HG02885 (cell line): ENCODE results near the gene CMSS1.
"Not testable (repeated sequence)": the region's sequence is repeated elsewhere in the genome, so short reads cannot be mapped to it uniquely, and the experiment has no call there.

Experiments used
- ATAC-seq: cut with Tn5 transposase; IDR thresholded peaks from one replicate; pipeline ENCODE4 v1.9.1; 2021; ENCODE audit warnings: mild to moderate bottlenecking; ENCODE audit not compliant: unreplicated experiment, poor library complexity

CMSS1 gene

DNA sequence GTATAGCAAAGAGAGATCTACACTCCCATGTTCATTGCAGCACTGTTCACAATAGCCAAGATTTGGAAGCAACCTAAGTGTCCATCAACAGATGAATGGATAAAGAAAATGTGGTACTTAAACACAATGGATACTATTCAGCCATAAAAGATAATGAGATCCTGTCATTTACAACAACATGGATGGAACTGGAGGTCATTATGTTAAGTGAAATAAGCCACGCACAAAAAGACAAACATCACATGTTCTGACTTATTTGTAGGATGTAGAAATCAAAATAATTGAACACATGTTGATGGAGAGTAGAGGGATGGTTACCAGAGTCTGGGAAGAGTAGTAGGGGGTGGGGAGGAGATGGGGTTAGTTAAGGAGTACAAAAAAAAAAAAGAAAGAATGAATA, 278.6 kb downstream of the CMSS1 start:
- not testable (repeated sequence) for ATAC-seq

DNA sequence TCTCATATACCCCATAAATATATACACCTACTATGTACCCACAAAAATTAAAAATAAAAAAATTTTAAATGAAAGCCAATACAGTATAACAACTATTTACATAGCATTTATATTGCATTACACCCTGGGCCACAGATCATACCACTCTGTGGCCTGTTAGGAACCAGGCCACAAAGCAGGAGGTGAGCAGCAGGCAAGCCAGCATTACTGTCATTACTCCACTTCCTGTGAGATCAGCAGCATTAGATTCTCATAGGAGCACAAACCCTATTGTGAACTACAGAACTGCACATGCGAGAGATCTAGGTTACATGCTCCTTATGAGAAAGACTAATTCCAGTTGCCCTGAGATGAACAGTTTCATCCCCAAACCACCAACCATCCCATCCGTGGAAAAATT, 279.2 kb downstream of the CMSS1 start:
- no peak for ATAC-seq

DNA sequence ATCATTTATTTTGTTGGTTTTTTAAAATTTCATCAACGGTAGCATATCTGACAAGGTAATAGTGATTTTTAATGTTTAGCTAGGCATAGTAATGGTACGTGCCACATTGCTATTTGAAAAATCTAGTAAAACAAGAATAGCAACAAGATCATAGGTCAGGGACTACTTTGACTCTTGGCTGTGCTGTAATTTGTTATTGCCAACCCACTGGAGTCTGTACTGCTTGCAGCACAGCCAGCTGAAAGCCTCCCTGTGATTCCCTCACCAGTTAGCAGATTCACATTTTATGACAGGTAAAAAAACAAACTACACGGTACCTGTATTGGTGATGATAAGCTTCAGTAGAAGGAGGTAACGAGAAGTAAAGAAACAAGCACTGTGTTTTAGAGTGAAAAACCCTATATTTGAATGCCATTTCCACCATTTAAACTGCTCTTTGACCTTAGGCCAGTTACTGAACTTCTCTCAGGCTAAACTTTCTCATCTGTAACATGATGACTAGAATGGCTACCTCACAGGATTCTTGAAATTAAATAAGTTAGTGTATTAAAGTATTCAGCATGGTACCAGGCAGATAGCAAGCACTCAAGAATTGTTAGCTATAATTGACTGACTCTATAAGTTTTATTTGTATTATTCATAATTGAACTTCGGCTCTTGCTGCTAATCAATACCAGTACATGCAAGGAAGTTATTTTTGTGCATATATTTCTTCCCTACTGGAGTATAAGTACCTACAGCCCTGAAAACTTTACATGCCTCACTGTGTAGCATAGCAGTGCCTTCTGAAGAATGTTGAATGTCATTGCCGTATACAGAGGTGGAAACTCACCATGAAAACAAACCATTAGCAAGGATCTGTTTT, 280.5 kb downstream of the CMSS1 start:
- no peak for ATAC-seq

DNA sequence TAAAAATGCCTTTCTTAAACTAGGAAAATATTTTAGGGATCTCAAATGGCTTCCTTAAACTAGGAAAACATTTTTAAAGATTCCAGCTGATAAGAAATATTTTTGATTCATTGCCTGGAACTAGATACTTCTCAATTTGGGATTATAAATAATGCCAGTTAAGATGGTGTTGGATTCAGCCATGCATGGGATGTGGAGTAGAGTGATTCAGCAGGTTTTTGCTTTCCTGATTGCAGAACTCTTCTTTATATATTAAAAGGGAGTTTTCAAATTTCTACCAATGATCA, 281.1 kb downstream of the CMSS1 start:
- no peak for ATAC-seq

DNA sequence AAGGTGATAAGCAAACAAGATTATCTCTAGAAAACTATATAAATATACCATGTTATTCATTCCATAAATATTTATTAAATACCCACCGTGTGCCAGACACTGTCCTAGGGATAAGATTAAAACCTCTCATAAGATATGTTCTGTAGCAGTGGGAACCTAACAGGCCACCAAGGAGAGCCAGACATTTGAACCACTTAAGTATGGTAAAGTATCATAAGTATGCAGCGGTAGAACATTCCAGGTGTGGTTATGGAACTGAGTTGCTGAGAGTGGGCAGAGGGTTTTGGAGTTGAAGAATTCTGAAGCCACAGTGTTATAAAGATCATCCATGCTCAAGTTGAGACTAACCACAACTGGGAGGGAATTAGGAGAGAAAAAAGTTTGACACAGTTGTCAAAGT, 282.0 kb downstream of the CMSS1 start:
- no peak for ATAC-seq

DNA sequence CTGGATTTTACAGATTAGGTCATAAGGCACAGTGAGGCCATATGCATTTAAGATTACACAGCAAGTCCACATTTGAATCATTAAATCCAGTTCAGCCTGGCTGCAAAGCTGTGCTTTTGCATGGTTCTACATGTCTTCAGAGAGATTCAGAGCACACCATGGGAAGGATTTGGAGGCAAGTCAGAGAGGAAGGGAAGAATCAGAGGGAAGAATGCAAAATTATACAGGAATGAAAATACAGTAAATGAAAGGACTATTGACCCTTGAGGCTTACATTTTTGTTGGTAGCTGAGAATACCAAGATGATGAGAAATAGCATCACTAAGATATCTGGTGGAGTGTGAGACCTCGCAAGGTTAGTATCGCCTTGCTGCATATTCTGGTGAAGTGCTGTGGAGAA, 282.8 kb downstream of the CMSS1 start:
- ATAC-seq: no peak

DNA sequence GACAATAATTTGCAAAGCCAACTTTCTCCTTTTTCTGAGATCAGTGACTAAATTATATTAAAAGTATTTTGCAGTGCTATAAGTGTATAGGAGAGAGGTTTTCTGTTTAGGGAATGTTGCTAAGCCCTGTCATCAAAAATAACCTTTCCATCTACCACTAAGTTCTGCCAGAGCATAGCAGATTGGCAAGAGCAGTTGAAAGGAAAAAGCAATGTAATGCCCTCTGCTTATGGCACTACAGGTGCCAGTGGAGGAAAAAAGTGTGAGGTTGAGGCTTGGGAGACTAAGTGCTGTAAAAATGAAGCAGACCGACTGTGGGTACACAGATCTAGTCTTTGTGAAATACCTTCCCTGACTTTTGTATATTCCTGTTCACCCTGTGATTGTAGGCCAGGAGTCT, 285.1 kb downstream of the CMSS1 start:
- ATAC-seq: no peak

DNA sequence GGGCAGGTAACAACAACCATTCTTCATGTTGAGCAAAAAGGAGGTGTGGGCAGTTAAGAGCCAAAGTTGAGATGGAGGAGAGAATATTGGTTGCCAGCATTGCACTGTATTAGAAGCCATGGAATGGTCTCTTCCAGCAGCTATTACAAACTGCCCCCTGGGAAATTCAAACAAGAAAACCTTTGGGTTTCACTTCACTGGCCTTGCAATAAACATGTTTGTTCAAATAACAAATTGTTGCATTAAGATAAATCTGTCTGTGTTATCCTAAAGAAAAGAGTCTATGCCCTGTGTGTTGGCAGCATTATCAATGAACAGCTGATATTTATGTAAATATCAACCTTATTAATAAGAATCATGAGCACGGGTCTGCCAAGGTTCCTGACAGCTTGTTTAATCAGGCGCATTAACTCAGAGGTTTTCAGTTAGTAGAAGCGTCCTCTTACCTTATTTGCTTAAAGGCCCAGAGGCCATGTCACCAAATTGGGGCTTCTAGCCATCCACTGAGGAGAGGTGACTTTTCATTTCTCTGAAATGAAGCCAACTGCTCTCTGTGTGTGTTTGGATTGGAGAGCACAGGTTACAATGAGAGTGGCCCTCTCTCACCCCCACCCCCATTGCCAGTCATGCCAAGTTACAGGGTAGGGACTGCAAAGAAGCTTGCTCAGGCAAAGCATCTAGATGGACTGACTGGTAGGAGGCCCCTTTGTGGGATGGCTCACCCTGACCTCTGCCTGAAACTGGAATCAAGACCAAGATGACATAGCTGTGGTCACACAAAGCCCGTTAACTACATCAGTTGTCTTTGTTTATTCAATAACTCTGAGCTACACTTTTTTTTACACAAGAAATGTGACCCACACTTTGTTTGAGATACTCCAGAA, 286.1 kb downstream of the CMSS1 start:
- ATAC-seq: peak; percentile 87

DNA sequence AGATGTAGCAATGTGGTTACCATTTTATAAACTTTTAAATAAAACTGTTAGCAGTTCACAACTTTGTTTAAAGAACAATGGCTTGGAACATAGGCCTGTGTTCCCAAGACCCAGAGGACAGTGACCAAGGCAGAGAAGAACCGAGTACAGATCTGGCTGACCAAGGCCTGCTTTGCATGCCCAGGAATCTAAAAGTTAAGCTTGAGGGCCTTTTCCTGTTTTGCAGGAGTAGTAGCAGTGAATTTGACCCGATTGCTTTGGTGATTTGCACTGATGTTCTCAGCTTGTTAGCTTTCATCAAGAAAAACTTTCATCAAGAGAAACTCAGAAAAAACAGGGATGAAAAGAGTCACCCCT, 286.8 kb downstream of the CMSS1 start:
- ATAC-seq: peak; percentile 35

DNA sequence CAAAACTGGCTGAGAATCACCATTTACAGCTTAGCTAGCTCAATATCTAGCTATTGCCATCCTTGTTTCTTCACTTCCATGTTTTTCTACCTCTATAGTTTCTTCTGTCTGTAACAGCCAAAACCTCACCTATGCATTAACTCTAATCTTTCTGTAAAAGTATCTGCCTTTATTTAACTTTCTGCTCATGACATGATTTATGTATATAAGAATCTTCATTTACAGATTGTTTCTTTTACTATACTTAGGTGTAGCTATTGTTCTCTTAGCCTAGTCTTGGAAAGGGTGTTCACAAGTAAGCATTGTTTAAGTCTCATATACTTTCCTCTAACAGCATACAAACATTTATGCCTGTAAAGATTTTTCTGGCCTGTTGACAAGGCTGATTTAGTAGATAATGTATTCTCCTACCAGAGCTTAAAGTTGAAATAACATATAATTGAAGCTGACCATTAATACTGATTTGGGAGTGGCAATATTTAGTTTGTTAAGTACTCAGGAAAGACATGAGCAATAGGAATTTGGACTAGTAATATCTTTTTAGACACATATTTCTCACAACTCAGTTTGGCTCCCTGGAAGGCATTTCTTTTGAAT, 287.3 kb downstream of the CMSS1 start:
- ATAC-seq: no peak

DNA sequence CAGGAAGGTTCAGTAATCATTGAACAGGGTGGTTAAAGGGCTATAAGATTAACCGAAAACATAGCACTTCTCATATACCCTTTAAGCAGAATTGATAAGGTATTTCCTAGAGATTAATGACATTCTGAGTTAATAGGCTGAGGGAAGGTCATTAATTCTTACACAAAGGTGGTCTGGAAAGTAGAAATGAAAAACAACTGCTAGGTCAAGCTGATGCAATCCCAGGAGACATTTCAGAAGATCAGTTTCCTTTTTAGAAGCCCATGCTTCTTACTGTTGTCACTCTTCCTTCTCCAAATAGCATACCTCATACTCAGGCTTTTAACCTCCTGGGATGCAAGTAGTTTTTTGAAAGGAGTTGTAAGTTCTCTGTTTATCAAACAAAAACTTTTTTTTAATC, 287.8 kb downstream of the CMSS1 start:
- peak; percentile 43 for ATAC-seq

DNA sequence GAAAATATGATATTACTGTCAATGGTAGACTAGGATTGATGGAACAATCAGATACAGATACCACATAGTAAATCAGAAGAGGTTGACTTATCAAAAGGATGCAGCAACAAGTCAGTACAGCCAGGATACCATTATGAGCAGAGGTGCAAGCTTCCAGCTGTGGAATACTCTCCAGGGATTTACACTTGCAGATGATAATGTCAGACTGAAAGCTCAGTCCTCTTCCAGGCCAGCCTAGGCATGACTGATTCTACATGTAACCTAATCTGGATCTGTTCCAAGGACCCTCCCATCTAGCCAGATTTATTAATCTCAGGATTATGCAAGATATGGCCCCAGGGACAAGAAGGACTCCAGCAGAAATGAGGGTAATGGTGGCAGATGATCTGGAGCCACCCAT, 288.4 kb downstream of the CMSS1 start:
- ATAC-seq: no peak

DNA sequence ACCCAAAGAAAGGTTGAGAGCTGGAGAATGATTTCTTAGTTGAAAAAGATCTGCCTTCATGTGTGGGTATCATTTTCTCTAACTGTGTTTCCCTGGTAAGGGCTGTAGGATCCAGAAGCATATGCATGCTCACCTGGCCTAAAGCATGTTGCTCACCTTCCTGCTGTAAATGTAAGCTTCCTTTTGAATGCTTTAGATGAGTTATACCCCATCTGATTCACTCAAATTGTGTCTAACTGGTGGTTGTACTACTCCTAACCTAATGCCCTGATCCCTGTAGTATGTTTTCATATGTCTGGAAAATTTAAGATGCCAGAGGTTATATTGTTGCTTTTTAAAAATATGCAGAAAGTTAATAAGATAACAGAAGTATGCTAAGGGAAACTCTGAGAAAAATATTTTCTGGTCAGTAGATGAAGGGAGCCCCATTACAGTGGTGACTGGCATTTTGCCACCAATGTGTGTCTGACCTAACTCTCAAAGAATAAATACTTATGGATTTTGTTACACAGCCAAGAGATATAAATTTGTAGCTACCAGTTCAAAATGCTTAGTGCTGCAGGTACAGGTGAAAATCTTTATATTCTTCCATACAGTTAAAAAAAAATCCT, 289.0 kb downstream of the CMSS1 start:
- no peak for ATAC-seq

DNA sequence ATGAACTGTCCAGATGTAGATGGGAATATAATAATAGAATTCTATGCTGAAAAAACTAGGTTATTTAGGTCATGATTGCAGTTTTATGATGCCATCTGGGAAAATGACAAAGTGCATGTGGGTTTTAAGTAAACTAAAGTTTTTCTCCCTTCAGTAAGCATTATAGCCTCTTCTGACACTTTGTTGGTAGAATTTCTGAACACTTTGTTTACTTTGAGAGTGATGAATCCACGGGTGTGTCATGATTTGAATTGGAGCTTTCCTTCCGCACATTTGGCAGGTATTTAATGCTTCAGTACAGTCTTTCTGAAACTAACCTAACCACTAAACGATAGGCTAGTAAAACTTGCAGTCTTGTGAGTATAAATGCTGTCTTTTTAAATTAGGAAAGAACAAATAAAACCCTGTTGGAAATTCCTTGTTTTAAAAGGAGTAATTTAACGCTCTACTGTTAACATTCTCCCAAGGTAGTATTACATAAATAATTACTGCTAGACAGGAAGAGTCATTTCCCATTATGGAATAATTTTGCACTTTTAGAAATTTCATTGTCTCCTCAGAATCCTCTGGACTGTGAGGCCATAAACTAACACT, 289.7 kb downstream of the CMSS1 start:
- no peak for ATAC-seq

DNA sequence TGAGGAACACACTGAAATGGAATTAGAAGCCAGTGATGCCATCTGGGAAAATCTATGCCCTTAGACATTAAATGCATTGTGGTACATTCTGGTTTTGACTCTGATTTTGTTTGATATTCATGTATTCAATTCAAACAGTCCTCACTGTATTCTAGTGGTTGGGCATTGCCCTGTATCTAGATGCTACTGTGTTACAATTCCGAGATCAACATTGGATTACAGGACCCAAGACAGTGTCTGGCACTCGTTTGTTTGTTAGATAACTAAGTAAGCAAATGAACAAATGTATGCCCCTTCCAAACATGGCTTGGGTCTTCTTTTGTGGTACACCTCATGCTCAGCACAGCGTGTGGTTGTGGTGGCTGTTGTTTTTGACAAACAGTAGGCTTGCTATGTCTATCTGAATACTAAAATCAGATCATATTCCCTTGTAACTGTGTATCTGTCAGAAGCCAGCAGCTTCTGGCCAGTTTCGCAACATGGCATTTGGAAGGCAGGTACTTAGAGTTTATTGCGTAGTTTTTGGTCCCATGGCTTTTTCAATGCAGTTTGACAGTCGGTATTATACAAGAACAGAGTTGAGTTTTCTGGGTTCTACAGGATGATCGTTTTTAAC, 290.9 kb downstream of the CMSS1 start:
- no peak for ATAC-seq

DNA sequence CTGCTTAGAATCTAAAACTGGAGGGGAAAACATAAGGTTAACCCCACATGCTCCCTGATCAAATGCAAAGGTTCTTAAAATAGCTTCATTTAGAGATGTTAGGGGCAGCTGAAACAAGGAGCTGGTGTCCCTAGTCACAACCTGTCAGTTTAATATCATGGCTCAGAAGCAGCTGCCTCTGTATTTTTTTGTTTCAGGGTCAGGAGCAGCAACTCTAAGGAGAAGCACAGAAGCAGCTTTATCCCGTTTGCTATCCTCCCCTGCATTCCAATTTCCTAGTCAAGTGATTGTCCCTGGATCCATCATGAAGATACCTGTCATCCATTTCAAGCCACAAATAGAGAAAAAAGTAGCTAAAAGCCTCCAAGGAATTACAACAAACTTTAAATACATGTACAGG, 292.5 kb downstream of the CMSS1 start:
- no peak for ATAC-seq

DNA sequence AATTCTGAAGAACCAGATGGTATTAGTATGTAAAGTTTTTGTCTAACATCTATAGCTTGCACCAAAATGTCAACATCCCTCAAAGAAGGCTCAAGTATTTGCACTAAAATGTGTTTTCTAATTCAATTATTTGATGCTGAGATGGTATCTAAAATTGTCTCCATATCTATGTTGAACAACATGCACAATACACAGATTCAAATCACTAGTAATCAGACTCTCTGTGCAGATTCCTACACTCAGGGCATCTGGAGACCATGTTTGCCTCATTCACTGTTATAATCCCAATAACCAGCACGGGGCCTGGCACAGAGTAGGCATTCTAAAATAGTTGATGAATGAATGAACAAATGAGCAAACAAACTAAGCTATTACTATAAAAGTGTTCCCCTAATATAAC, 294.1 kb downstream of the CMSS1 start:
- ATAC-seq: no peak

DNA sequence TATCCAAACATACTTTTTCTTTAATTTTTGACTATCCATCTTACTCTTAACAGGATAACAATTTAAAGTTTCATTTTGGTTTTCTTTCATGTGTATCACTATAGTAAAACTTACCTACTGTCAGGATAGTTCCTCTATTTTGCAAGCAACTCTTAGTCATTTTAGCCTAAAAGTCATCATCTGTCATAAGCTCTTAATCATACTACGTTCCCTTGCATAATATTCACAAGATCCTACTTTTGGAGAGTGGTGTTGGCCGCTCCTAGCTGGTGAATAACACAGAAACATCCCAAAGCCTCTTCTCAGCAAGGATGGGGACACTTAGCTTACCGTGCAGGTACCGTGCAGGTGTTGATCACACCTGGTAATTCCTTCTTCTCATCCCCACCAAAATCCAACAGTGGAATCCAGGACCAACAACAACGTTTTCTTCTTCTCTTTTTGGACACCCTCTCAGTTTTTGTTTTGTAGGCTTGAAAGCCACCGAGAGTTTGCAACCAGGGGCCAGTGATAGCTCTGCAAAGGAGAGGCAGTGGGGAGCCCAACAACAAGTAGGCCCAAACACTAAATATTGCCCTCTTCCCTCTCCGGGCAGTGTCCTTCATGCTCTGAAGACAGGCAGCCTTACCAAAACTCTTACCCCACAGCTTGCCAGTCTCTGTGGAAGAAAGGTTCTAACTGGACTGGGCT, 296.2 kb downstream of the CMSS1 start:
- no peak for ATAC-seq

DNA sequence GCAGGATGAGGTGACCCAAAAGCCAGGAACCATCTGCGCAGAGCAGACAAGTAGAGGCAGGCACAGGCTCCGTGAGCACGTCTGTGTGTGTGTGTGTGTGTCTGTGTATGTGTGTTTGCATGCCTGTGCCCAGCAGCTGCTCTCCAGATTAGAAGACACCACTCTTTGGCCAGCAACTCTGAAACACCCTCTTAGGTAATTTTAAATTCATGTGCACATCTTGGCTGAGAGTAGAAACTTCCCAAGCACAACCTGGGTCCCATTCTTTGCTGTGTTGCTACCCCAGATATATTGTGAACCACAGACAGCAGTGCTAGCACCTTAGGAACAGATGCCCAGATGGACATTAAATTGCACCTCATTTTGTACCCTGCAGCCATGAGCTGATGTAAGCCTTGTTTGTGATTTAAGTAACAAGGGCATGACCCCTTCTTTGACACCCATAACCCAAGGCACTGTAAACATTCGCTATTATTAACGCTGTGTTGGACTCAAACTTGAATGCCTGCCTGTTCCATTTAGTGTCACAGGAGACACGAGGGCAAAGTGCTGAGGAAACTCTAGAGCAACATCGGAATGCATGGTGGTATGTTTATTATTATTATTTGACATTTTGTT, 296.9 kb downstream of the CMSS1 start, which contains the start of gene FILIP1L:
FILIP1L (minus strand) TSS at position 89 of the 618 bp plus-strand sequence.
- no peak for ATAC-seq
